Measurements from ENCODE around the gene FPGS.
"Not testable (repeated sequence)": the region's sequence is repeated elsewhere in the genome, so short reads cannot be mapped to it uniquely, and the experiment has no call there.

The FPGS gene

GRCh38 chr9:127770905-127771569 lies 31.6 kb upstream of the FPGS start:
- DNase-seq (ENCODE audit: low spot score), result peak; percentile 97

DNA sequence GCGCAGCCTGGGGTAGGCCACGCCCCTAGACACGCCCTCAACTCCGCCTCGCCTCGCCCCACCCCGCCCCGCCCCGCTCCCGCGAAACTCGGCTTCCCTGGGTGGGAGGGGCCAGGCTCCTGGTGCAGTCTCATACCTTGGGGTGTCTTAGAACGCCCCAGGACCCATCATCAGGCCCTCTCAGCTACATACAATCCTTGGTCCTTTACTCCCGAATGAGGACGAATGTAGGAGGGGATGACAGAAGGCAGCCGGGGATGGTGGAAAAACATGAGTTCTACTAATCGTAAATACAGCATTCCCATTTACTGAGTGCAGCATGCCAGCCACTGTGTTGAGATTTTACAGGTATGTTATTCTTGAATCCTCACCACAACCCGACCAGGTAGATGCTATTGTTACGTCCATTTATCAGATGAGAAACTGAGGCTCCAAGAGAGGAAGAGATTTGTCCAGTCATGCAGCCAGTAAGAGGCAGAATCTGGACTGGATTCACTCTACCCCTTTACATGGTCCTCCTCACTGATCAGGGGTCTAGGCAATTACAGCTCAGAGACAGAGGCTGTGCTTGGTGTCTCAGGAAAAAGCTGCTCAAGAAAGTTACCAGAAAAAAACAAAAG lies 31.0 kb upstream of the FPGS start:
- DNase-seq (ENCODE audit: low spot score), result no peak

- DNase-seq (ENCODE audit: low spot score), result no peak
These were observed 30.1 kb upstream of the FPGS start for GRCh38 chr9:127772603-127773002.

DNA sequence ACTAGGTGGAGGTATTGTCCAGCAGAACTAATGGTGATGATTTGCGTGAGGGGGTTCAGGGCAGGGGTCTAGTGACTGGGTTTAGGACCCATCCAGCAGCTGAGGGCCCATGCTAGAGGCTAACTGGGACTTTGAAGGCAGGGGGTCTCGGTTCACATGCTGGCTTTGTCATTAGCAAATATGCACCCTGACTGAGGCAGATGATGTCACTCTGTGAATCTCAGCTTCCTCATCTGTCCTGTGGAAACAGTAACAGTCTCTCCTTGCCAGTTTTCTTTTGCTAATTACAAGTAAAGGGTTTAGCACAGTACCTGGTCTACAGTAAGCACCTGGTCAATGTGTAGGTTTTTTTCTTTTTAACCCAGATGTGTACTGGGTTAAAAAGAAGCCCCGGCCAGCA lies 29.4 kb upstream of the FPGS start:
- DNase-seq (ENCODE audit: low spot score), result no peak

- no peak for DNase-seq (ENCODE audit: low spot score)
These were observed 28.7 kb upstream of the FPGS start for GRCh38 chr9:127773981-127774380.

GRCh38 chr9:127776195-127776923 lies 26.3 kb upstream of the FPGS start:
- no peak for DNase-seq (ENCODE audit: low spot score)

DNA sequence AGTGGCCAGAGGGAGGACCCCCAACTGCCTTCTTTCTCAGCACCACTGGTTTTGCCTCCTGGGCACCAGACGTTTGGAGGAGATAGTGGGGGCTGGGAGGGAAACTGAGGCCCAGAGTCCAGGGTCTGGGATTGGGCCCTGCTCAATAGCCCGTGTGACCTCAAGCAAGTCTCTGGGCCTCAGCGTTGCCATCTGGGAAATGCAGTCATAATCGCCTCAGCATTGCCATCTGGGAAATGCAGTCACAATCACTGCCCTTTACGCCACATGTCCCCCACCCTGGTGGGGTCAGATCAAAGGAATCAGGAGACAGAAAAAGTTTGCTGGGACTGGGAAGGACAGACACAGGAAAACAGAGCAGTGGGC lies 25.8 kb upstream of the FPGS start:
- no peak for DNase-seq (ENCODE audit: low spot score)

DNA sequence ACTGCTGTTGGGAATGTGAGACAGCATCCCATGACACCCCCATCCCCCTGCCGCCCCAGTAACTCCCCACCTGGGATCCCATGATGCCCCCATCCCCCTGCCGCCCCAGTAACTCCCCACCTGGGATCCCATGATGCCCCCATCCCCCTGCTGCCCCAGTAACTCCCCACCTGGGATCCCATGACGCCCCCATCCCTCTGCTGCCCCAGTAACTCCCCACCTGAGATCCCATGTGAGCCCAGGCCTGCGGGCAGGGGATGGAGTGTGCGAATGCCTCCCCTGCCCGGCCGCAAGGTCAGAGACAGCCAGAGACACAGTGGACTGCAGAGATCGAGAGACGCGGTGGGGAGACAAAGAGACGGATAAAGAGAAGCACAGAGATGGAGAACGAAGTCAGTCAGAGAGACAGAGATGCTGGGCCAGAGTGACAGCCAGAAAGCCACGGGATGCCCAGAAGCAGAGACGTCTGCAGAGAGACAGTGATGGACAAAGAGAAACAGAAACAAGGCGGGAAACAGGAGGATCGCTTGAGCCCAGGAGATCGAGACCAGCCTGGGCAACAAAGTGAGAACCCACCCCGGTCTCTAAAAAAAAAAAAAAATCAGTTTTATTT lies 25.2 kb upstream of the FPGS start:
- DNase-seq (ENCODE audit: low spot score), result no peak

GRCh38 chr9:127778280-127779135 lies 24.2 kb upstream of the FPGS start, which contains the start of gene SH2D3C:
Gene SH2D3C, minus strand, starts transcription at chr9:127778666. Its CDS starts 39 bp downstream, at chr9:127778627.
- no peak for DNase-seq (ENCODE audit: low spot score)

GRCh38 chr9:127779136-127779981 lies 23.3 kb upstream of the FPGS start:
- no peak for DNase-seq (ENCODE audit: low spot score)

DNA sequence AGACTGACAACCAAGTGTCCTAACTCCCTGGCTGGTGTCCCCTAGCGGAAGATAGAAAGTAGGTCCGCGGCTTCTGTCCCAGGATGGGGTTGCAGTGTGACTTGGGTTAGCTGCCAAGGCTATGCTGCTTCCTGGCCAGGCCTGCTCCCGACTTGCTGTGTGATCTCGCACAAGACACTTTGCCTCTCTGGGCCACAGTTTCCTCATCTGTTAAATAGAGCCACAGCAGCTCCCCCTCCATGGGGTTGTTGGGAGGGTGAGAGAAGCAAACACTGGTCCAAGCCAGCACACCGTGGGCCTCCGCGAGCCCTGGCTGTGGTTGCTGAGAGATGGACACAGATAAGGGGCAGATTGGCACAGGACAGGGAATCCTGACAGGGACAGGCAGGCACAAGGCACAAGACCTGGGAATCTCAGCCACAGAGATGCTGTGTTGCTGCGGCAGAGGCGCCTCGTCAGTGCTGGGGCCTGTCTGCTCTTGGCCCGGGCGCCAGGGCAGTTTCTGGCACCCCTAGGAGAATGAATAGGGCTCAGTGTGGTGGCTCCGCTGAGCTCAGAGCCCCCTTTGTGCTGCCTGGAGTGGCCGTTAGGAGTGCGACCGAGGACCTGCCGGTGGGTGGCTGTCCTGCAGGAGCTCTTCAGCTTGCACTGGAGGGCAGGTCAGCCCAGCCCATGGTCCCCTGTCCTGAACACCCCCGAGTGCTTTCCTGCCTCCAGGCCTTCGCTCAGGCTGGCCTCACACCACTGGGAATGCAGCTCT lies 22.4 kb upstream of the FPGS start:
- DNase-seq (ENCODE audit: low spot score), result no peak

- DNase-seq (ENCODE audit: low spot score), result not testable (repeated sequence)
These were observed 21.8 kb upstream of the FPGS start for GRCh38 chr9:127780909-127781308.

DNA sequence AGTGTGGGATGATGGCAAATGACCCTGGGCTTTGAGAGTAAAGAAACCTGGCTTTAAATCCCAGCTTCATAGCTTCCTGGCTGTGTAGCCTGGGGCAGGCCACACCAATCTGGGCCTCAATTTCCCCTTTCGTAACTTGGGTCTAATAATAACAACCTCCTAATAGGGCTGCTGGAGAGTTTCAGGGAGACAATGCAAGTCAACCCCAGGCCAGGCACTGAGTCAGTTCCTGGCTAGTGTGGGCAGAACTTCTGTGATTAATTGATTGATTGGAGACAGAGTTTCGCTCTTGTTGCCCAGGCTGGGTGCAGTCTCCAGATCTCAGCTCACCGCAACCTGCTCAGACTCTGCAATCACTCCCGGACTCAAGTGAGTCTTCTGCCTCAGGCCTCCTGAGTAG lies 20.9 kb upstream of the FPGS start:
- DNase-seq (ENCODE audit: low spot score), result no peak

DNA sequence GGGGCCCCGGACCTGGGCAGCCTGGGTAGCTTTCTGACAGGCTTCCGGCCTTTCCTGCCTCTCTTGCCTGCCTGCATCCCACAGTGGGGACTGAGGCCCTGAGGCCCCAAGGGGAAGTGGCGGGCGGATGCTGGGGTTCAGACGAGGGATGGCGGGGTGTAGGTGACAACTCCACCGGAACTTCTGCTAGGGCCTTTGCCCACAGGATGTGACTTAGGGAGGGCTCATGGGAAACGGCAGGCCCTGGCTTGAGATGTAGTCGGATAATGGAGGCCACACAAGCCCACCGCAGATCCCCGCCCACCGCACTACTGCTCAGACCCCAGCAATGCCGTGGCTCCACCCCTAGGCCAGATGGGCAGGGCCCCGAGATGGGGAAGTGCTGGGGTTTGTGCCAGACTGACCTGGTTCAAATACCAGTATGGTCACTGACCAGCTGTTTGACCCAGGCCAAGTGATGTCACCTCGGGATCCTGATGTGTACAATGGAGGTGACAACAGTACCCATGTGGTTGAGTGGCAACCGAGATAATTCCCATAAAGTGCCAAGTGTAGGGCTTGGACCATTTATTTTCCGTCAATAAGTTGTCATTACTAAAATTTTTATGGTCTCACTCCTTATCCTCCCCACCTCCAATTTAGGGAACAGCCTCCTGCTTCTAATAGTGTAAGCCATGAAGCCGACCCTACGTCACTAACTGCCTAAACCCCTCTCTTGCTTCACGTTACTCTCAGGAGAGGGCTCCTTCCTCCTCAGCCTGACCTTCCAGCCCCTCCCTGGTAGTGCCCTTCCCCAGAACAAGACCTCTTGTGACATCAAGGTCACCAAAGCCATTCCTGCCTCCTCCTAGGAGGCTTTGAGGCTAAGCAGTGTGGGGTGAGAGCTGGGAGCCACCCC lies 19.3 kb upstream of the FPGS start:
- no peak for DNase-seq (ENCODE audit: low spot score)

DNA sequence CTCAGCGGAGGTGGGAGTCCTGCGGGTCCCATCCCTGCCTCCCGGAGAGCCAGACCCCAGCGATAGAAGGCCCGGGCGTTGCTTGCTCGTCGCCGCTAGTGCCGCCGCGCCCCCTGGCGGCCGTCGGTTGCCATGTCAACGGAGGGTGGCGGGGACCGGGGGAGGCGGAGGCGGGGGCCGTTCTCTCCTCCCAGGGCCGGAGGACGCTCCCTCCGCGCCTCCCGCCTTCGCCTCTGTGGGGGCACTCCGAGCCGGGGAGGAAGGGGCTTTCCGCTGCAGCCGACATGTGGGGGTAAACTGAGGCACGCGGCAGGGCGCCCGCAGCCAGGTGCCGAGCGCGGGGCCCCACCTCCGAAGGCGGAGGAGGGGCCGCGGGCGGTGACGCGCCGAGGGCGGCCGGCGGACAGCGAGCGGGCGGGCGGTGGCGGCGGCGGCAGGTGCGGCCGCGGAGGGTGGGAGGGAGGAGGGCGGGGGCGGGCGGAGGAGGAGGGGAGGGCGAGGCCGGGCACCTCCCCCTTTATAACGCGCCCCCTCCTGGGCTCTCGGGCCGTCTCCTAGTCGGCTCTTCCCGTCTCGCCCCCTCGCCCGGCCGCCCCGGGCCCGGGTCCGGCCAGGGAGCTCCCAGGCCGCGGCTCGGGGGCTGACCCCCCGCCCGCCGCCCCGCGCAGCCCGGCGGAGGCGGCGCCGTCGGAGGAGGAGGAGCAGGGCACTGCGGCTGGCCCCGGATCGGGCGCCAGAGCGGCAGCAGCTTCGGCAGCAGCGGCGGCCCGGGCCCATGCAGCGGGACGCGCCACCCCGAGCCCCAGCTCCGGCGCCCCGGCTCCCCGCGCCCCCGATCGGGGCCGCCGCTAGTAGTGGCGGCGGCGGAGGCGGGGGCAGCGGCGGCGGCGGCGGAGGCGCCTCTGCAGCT lies 17.4 kb upstream of the FPGS start:
- peak; percentile 81 for DNase-seq (ENCODE audit: low spot score)

GRCh38 chr9:127785933-127786772 lies 16.5 kb upstream of the FPGS start, which contains the start of gene CDK9:
Gene CDK9, plus strand, starts transcription at chr9:127786034. Its CDS starts 115 bp downstream, at chr9:127786149.
- peak; percentile 93 for DNase-seq (ENCODE audit: low spot score)

DNA sequence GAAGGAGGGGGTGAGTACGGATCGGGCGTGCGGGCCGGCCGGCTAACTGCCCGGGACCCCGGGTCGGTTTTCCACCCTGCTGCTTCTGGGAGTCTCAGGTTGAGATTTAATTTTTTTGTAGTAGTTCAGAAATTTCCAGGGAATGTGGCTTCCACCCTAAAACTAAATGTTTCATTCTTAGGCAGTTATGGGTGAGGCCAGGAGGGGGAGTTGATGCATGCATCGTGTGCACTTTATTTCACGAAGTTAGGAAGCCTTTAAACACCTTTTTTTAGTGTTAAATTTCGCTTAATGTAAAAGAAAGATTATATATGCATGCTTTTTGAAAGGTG lies 15.9 kb upstream of the FPGS start:
- no peak for DNase-seq (ENCODE audit: low spot score)
